ENCODE results near the gene POU2AF3.
"Not testable (repeated sequence)": the region's sequence is repeated elsewhere in the genome, so short reads cannot be mapped to it uniquely, and the experiment has no call there.

POU2AF3 gene

GRCh38 chr11:111298413-111299100 is at the start of gene POU2AF3:
POU2AF3 (plus strand) TSS chr11:111298546; CDS start chr11:111298582, 36 bp downstream.
- no peak for DNase-seq

- no peak for DNase-seq
Observed at GRCh38 chr11:111250936-111251335, 47.4 kb upstream of the POU2AF3 start.

GRCh38 chr11:111253131-111253530 is 45.2 kb upstream of the POU2AF3 start:
- no peak for DNase-seq

- no peak for DNase-seq
Observed at GRCh38 chr11:111253630-111254029, 44.7 kb upstream of the POU2AF3 start.

GRCh38 chr11:111258046-111258445 is 40.3 kb upstream of the POU2AF3 start:
- no peak for DNase-seq

GRCh38 chr11:111259896-111260295 is 38.5 kb upstream of the POU2AF3 start:
- DNase-seq, result no peak

GRCh38 chr11:111260811-111261210 is 37.5 kb upstream of the POU2AF3 start:
- no peak for DNase-seq

- no peak for DNase-seq
Observed at GRCh38 chr11:111264646-111265045, 33.7 kb upstream of the POU2AF3 start.

GRCh38 chr11:111265421-111265820 is 32.9 kb upstream of the POU2AF3 start:
- no peak for DNase-seq

GRCh38 chr11:111268303-111268702 is 30.0 kb upstream of the POU2AF3 start:
- not testable (repeated sequence) for DNase-seq

- DNase-seq, result no peak
Observed at GRCh38 chr11:111269146-111269868, 29.0 kb upstream of the POU2AF3 start.

- DNase-seq, result no peak
Observed at GRCh38 chr11:111272420-111272819, 25.9 kb upstream of the POU2AF3 start.

- DNase-seq, result no peak
Observed at GRCh38 chr11:111282562-111283075, 15.7 kb upstream of the POU2AF3 start.

- DNase-seq, result no peak
Observed at GRCh38 chr11:111283945-111284481, 14.3 kb upstream of the POU2AF3 start.

- no peak for DNase-seq
Observed at GRCh38 chr11:111285189-111286091, 12.9 kb upstream of the POU2AF3 start.

- no peak for DNase-seq
Observed at GRCh38 chr11:111291764-111292163, 6.6 kb upstream of the POU2AF3 start.

- not testable (repeated sequence) for DNase-seq
Observed at GRCh38 chr11:111292408-111292807, 5.9 kb upstream of the POU2AF3 start.

- DNase-seq, result no peak
Observed at GRCh38 chr11:111296196-111296595, 2.1 kb upstream of the POU2AF3 start.

- DNase-seq, result no peak
Observed at GRCh38 chr11:111297696-111298095, 650 bp upstream of the POU2AF3 start.

- DNase-seq, result no peak
Observed at GRCh38 chr11:111299101-111300026, 1.0 kb downstream of the POU2AF3 start.

- no peak for DNase-seq
Observed at GRCh38 chr11:111300569-111300968, 2.2 kb downstream of the POU2AF3 start.

Measured in bone marrow (tissue), 2 donors.